Liver (tissue), 9 donors: ENCODE data around the gene ZNF727. TPM values are rescaled to one million over a fixed set of nuclear protein-coding genes. Genes with fewer than 3 reads are reported as not detected.

Experiments used
- DNase-seq: peaks from one replicate; pipeline ENCODE4 v3.0.0-alpha.2; 2017; ENCODE audit warnings: low spot score
- H3K27ac ChIP-seq, 2 donors: one replicate each; pipeline ENCODE4 v1.7.0; 2013; ENCODE audit warnings: inconsistent platforms in 2 of 2, low read length in 2 of 2, control low read depth in 1 of 2, low read depth in 1 of 2, mild to moderate bottlenecking in 1 of 2
- H3K27me3 ChIP-seq, 4 donors: one replicate each; pipeline versions ENCODE4 v1.6.1 to v1.7.0; 2013; ENCODE audit warnings: low read length in 3 of 4, inconsistent platforms in 1 of 4, mild to moderate bottlenecking in 1 of 4, moderate library complexity in 1 of 4; ENCODE audit not compliant: control insufficient read depth in 4 of 4, insufficient read depth in 4 of 4
- H3K36me3 ChIP-seq, 4 donors: one replicate each; pipeline versions ENCODE4 v1.6.1 to v1.7.0; 2013; ENCODE audit warnings: low read length in 3 of 4, mild to moderate bottlenecking in 3 of 4, low read depth in 1 of 4, moderate library complexity in 1 of 4; ENCODE audit not compliant: control insufficient read depth in 4 of 4, insufficient read depth in 3 of 4
- H3K4me1 ChIP-seq, 4 donors: one replicate each; pipeline versions ENCODE4 v1.6.1 to v1.7.0; 2013; ENCODE audit warnings: low read length in 3 of 4, mild to moderate bottlenecking in 3 of 4, moderate library complexity in 1 of 4; ENCODE audit not compliant: control insufficient read depth in 4 of 4, insufficient read depth in 4 of 4
- H3K4me3 ChIP-seq, 3 donors: one replicate each; pipeline versions ENCODE4 v1.6.1 to v1.7.0; 2013; ENCODE audit warnings: low read length in 3 of 3, control low read depth in 1 of 3, low read depth in 1 of 3, mild to moderate bottlenecking in 1 of 3
- H3K9ac ChIP-seq, 2 donors: one replicate each; pipeline ENCODE4 v1.7.0; 2013; ENCODE audit warnings: low read length in 2 of 2, mild to moderate bottlenecking in 2 of 2, moderate library complexity in 2 of 2, control low read depth in 1 of 2, low read depth in 1 of 2
- H3K9me3 ChIP-seq, 4 donors: one replicate each; pipeline versions ENCODE4 v1.6.1 to v1.7.0; 2013; ENCODE audit warnings: low read length in 3 of 4; ENCODE audit not compliant: control insufficient read depth in 4 of 4
- ATF3 ChIP-seq: IDR thresholded peaks from 2 replicates; pipeline ENCODE4 v1.6.1; 2016; ENCODE audit warnings: antibody characterized with exemption
- CTCF ChIP-seq: fragments of 150-350 bp; IDR thresholded peaks from 2 replicates; pipeline ENCODE4 v1.5.1; 2017; ENCODE audit warnings: improper control_type of control experiment, low read depth, low read length; ENCODE audit not compliant: missing input control
- FOXA1 ChIP-seq: IDR thresholded peaks from 2 replicates; pipeline ENCODE4 v1.6.1; 2016; ENCODE audit warnings: antibody characterized with exemption
- FOXA2 ChIP-seq: IDR thresholded peaks from 2 replicates; pipeline ENCODE4 v1.6.1; 2016; ENCODE audit warnings: antibody characterized with exemption
- GABPA ChIP-seq, 2 donors: IDR thresholded peaks in 1 of 2; conservative IDR thresholded peaks in 1 of 2; 2 replicates each; pipeline ENCODE4 v1.6.1; 2016; ENCODE audit warnings: antibody characterized with exemption in 2 of 2, mild to moderate bottlenecking in 1 of 2, moderate library complexity in 1 of 2
- HNF4A ChIP-seq, 2 donors: conservative IDR thresholded peaks; 2 replicates each; pipeline ENCODE4 v1.6.1; 2016; ENCODE audit warnings: antibody characterized with exemption in 2 of 2, mild to moderate bottlenecking in 2 of 2
- HNF4G ChIP-seq: IDR thresholded peaks from 2 replicates; pipeline ENCODE4 v1.6.1; 2016; ENCODE audit warnings: antibody characterized with exemption
- JUND ChIP-seq, 2 donors: IDR thresholded peaks; 2 replicates each; pipeline ENCODE4 v1.6.1; 2016; ENCODE audit warnings: antibody characterized with exemption in 2 of 2
- REST ChIP-seq: IDR thresholded peaks from 2 replicates; pipeline ENCODE4 v1.6.1; 2016; ENCODE audit warnings: antibody characterized with exemption, mild to moderate bottlenecking
- RXRA ChIP-seq, 2 donors: IDR thresholded peaks; 2 replicates each; pipeline ENCODE4 v1.6.1; 2017 to 2018; ENCODE audit warnings: antibody characterized with exemption in 2 of 2, mild to moderate bottlenecking in 1 of 2
- SP1 ChIP-seq: IDR thresholded peaks from 2 replicates; pipeline ENCODE4 v1.6.1; 2018; ENCODE audit warnings: antibody characterized with exemption, mild to moderate bottlenecking
- YY1 ChIP-seq: IDR thresholded peaks from 2 replicates; pipeline ENCODE4 v1.6.1; 2016; ENCODE audit warnings: antibody characterized with exemption, mild to moderate bottlenecking
- ZBTB33 ChIP-seq: IDR thresholded peaks from 2 replicates; pipeline ENCODE4 v1.6.1; 2016; ENCODE audit warnings: antibody characterized with exemption
- WGBS: extraction: QIAGEN DNeasy Blood & Tissue Kit; methylation state at CpG from one replicate; pipeline ENCODE4 v1.1.7; 2013; 5-methylcytosine and 5-hydroxymethylcytosine counted together
- polyA plus RNA-seq, 2 donors: library from polyadenylated mRNA; stranded (reverse) in 1 of 2; unstranded in 1 of 2; fragments of 200-250 nt in 1 of 2; fragments of >200 nt in 1 of 2; fragmentation: Nextera tagmentation in 1 of 2; extraction: Ambion mirVana in 1 of 2; gene quantifications; one replicate each; pipeline versions ENCODE4 v1.2.1 to v1.2.3, GENCODE V29; 2013 to 2015
- total RNA-seq, 2 donors: library from RNA; depleted of rRNA; stranded (reverse); fragments of >200 nt; gene quantifications; one replicate each; pipeline ENCODE4 v1.2.3, GENCODE V29; 2014
- donor health status: healthy.
- donor health status: healthy.
- donor health status: healthy.
- donor health status: healthy.
- donor health status: healthy.

The ZNF727 gene
- total and polyA plus RNA-seq, 4 donors, result 0.05 to 0.50 (median 0.05) TPM; not detected in 1

GRCh38 chr7:64037095-64037494 is 8.1 kb upstream of the ZNF727 start (continued):
- TF ChIP-seq REST, result no peak

GRCh38 chr7:64046041-64046389 is 781 bp downstream of the ZNF727 start:
- H3K27me3 ChIP-seq, result no peaks in the 10 kb centered on the region

More at GRCh38 chr7:64046041-64046389, 781 bp downstream of the ZNF727 start:
- Histone ChIP-seq H3K36me3 (no peaks in the 10 kb centered on the region), H3K9me3 (peaks cover 0 to 17% (median 9%) of the 10 kb centered on the region in 4 donors), H3K4me1 (no peaks in the 10 kb centered on the region), H3K9ac (no peak overlapping the region), H3K4me3 (peak overlapping the region in 2 of 3 donors; percentile 39 to 60), H3K27ac (peak overlapping the region in 1 of 2 donors; percentile 70)
- no peak for DNase-seq
- 20% methylated on average over 12 of the region's 12 CpGs for WGBS
- TF ChIP-seq ZBTB33, result no peak
- TF ChIP-seq JUND (IDR thresholded peaks at IDR 0.05), result no peak
- no peak for TF ChIP-seq CTCF
- no peak for TF ChIP-seq ATF3
- TF ChIP-seq HNF4A (conservative IDR thresholded peaks at IDR 0.05), result no peak
- TF ChIP-seq RXRA (IDR thresholded peaks at IDR 0.05), result no peak
- no peak for TF ChIP-seq HNF4G
- no peak for TF ChIP-seq YY1
- no peak for TF ChIP-seq FOXA1
- no peak for TF ChIP-seq REST
- TF ChIP-seq SP1, result no peak
- TF ChIP-seq GABPA (IDR thresholded peaks at IDR 0.05 in 1 of 2, conservative IDR thresholded peaks at IDR 0.05 in 1 of 2), result no peak
- no peak for TF ChIP-seq FOXA2
